WERI-Rb-1 (cell line): Measurements from ENCODE around the gene LMNB1.

Experiments
- DNase-seq: peaks from one replicate; pipeline ENCODE4 v3.0.0-alpha.2; 2020
- H3K27ac ChIP-seq: fragments of 250-450 bp; sonication (Bioruptor Pico); 2 replicates; pipeline ENCODE4 v1.5.1; 2020; ENCODE audit warnings: mild to moderate bottlenecking, moderate library complexity
- H3K27me3 ChIP-seq: fragments of 250-450 bp; sonication (Bioruptor Pico); 2 replicates; pipeline ENCODE4 v1.5.1; 2021; ENCODE audit warnings: mild to moderate bottlenecking, low read depth, moderate library complexity; ENCODE audit not compliant: insufficient read depth, severe bottlenecking
- H3K36me3 ChIP-seq: fragments of 250-450 bp; sonication (Bioruptor Pico); 2 replicates; pipeline ENCODE4 v1.5.1; 2020; ENCODE audit warnings: mild to moderate bottlenecking, moderate library complexity
- H3K4me3 ChIP-seq: 2 replicates; pipeline ENCODE4 v1.5.1; 2011; ENCODE audit warnings: low read depth, mild to moderate bottlenecking, control low read depth, low read length
- H3K9me3 ChIP-seq: fragments of 250-450 bp; sonication (Bioruptor Pico); 2 replicates; pipeline ENCODE4 v1.5.1; 2021; ENCODE audit warnings: mild to moderate bottlenecking, moderate library complexity; ENCODE audit not compliant: severe bottlenecking
- CTCF ChIP-seq: IDR thresholded peaks from 2 replicates; pipeline ENCODE4 v1.5.1; 2011; ENCODE audit warnings: low read depth, mild to moderate bottlenecking, control low read depth, inconsistent platforms, low read length

LMNB1 gene

GRCh38 chr5:126857472-126858410 lies 80.8 kb downstream of the LMNB1 start:
- Histone ChIP-seq H3K9me3 (no peaks in the 10 kb centered on the region), H3K4me3 (no peak overlapping the region), H3K27ac (no peak overlapping the region), H3K36me3 (no peaks in the 10 kb centered on the region), H3K27me3 (no peaks in the 10 kb centered on the region)
- no peak for DNase-seq
- no peak for TF ChIP-seq CTCF

- no peak for DNase-seq
- no peaks in the 10 kb centered on the region for H3K27me3 ChIP-seq
- H3K36me3 ChIP-seq = no peaks in the 10 kb centered on the region
- no peaks in the 10 kb centered on the region for H3K9me3 ChIP-seq
- H3K27ac ChIP-seq = no peak overlapping the region
- no peak overlapping the region for H3K4me3 ChIP-seq
- no peak for TF ChIP-seq CTCF
Measured at GRCh38 chr5:126858441-126858840, 81.5 kb downstream of the LMNB1 start.

- Histone ChIP-seq H3K4me3 (no peak overlapping the region), H3K27ac (no peak overlapping the region), H3K9me3 (no peaks in the 10 kb centered on the region), H3K27me3 (no peaks in the 10 kb centered on the region), H3K36me3 (no peaks in the 10 kb centered on the region)
- no peak for TF ChIP-seq CTCF
- DNase-seq = no peak
Measured at GRCh38 chr5:126863402-126863801, 86.5 kb downstream of the LMNB1 start.

GRCh38 chr5:126864042-126864688 lies 87.2 kb downstream of the LMNB1 start:
- Histone ChIP-seq H3K27ac (no peak overlapping the region), H3K36me3 (no peaks in the 10 kb centered on the region)
- no peak for TF ChIP-seq CTCF

GRCh38 chr5:126865299-126865698 lies 88.4 kb downstream of the LMNB1 start:
- no peaks in the 10 kb centered on the region for H3K36me3 ChIP-seq
- no peak for DNase-seq
- H3K9me3 ChIP-seq = no peaks in the 10 kb centered on the region
- no peak overlapping the region for H3K4me3 ChIP-seq
- H3K27me3 ChIP-seq = no peaks in the 10 kb centered on the region
- H3K27ac ChIP-seq = no peak overlapping the region
- TF ChIP-seq CTCF = no peak

More at GRCh38 chr5:126864042-126864688, 87.2 kb downstream of the LMNB1 start:
- no peak for DNase-seq
- Histone ChIP-seq H3K4me3 (no peak overlapping the region), H3K27me3 (no peaks in the 10 kb centered on the region), H3K9me3 (no peaks in the 10 kb centered on the region)
